ENCODE data around the gene IFNA14. TPM values are rescaled to one million over a fixed set of nuclear protein-coding genes. Genes with fewer than 3 reads are reported as not detected.
A peak's percentile ranks its signal among the peaks of the same experiment; 100 is the strongest.
"Not testable (repeated sequence)": the region's sequence is repeated elsewhere in the genome, so short reads cannot be mapped to it uniquely, and the experiment has no call there.

The IFNA14 gene
- total RNA-seq (2014; rRNA removed; shearing (Covaris generic)): not detected in 2 replicates

DNA sequence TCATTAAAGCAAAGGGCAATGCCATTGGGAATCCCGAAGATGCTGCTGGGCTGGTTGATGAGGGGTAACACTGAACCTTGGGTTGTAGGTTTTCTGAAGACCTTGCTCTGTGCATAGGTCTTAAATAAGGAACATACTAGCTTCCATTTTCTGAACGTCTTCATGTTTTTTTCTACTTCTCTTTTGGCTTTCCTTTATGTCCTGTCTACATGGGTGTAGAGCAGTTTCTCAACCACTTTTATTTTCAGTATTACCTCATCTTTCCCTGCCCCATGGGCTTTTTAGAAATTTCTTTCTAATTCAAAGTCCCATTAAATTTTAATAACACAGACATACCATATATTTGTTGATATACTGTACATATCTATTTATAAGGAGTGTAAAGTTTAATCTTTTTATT, at the start of gene IFNA14:
IFNA14 (minus strand) TSS at position 95 of the 400 bp plus-strand sequence; CDS start at position 25, 70 bp downstream.
- DNase-seq (ENCODE audit: low read depth): no peak

DNA sequence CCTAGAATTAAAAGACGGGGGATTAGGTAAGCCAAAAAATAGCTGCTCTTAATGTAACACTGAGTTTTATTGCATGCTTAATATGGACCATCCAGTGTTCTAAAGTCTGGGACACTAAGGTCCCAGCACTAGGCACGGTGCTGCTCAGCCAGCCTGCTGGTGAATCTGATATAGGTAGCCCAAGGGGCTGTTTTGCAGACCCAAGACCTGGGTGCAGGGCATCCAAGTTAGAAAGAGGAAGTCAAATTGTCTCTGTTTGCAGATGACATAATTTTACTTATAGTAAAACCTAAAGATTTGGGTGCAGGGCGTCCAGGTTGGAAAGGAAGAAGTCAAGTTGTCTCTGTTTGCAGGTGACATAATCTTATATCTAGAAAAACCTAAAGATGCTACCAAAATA, 47.5 kb upstream of the IFNA14 start:
- no peak for DNase-seq (ENCODE audit: low read depth)

DNA sequence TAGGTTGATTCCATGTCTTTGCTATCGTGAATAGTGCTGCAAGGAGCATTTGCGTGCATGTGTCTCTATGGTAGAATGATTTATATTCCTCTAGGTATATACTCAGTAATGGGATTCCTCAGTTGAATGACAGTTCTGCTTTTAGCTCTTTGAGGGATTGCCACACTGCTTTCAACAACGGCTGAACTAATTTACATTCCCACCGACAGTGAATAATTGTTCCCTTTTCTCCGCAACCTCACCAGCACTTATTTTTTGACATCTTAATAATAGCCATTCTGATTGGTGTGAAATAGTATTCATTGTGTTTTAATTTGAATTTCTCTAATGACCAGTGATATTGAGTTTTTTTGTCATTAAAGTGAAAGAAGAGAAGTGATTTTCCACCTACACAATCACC, 46.9 kb upstream of the IFNA14 start:
- DNase-seq (ENCODE audit: low read depth): no peak

DNA sequence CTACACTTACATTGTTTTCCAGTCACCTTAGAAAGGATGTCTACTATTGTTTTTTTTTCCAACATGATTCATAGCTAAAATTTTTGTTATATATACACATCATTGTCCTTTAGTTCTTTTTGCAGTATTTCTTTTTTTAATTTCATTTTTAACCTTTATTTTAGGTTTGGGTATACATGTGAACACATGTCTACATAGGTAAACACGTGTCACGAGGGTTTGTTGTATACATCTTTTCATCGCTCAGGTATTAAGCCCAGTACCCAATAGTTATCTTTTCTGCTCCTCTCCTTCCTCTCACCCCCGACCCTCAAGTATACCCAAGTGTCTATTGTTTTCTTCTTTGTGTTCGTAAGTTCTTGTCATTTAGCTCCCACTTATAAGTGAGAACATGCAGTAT, 46.3 kb upstream of the IFNA14 start:
- no peak for DNase-seq (ENCODE audit: low read depth)

DNA sequence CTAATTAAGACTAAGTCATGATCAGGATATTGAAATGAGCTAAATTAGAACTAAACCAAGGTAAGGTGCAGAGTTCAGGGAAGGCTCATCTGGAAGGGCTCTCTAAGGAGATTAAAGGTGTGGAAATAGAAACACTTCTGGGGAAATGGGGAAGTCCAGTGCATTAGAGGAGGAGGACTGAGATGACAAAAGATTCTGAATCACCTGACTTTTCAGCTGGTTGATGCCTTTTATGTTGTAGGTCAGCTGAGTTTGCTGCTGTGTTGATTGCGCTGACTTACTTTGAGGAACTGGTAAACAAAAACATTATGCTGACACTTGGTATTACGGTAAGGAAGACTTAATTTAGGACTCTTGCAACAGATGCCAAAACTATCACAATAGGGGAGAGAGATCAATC, 41.5 kb upstream of the IFNA14 start:
- DNase-seq (ENCODE audit: low read depth): no peak

DNA sequence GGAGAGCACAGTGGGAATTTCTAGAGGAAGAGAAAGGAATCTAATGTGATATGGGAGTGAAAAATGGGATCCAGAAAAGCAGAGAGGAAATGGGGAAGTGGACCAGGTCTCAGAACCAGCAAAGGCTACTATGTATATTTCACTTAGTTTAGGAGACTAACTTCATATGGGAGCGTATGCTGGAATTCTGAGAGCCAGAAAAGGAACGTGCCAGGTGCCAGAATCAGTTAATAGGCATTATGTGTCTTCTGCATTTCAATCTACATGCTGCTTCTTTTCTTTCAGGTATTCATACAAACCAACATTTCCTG, 28.5 kb upstream of the IFNA14 start:
- no peak for DNase-seq (ENCODE audit: low read depth)

DNA sequence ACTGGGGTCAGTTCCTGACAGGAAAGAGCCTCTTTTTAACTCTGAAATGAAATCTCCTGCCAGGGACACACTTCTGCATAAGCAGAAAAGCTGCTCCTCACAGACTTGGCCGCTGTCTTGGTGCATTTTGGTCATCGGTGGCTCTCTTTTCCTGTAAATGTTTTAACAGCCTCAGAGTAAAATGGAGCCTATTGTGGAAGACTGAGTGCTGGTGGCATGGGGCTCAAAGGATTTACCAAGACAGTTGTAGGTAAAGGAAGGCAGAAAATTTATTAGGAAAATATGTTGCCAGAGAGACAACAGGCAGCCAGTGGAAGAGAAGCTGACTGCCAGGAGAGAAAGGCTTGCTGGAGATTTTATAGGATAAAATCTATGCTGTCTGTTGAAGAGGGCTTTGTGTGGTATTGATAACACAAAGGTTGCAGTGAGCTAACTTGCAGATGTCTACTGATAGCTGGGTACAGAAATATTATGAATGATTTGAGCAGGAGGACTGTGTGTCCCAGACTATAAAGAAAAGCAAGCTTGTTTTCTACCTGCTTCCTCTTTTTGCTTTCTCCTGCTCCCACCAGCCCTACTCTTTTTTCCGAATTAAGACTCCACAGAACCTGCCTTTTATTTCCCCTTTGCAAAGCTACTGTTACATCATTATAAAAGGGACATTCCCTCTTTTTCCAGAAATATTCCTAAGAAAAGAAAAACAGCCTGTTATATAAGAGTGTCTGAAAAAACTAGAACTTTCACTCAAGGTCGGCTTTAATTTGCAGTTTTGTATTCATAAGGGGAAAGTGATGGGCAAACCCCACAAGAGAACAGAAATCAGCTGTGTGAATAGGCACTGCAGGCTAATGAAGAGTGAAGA, 27.9 kb upstream of the IFNA14 start:
- no peak for DNase-seq (ENCODE audit: low read depth)

DNA sequence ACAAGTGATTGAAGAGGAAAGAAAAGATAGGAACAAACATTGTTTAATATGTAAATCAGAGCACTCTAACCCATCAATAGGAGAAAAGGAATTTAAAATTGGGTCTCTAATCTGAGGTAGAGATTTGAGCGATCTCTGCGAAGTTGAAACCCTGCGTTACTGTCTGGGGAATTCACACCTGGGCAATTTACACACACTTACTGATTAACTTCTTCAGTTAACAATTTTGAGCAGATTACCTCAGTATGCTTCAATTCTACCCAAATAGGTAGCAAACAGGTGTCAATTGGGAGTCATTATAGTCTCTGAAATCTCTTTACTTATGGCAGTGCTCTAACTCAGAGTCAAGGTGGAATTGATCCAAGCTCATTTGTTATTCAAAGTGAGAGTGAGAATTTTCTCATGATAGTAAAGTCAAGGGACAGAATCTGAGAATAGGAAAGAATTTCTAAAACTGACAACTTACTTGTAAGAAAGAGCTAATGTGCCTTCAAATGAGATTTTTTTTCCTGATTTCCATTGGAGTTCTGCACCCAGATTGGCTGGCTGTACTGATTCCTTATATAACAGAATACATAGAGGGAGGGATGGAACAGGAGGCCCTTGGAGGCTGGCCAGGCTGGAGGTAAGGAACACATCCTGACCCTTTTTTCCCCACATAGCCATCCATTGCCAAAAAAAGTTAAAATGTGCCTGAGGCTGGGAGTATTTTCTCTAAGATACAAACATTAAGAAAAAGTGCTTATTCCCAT, 27.1 kb upstream of the IFNA14 start:
- no peak for DNase-seq (ENCODE audit: low read depth)

DNA sequence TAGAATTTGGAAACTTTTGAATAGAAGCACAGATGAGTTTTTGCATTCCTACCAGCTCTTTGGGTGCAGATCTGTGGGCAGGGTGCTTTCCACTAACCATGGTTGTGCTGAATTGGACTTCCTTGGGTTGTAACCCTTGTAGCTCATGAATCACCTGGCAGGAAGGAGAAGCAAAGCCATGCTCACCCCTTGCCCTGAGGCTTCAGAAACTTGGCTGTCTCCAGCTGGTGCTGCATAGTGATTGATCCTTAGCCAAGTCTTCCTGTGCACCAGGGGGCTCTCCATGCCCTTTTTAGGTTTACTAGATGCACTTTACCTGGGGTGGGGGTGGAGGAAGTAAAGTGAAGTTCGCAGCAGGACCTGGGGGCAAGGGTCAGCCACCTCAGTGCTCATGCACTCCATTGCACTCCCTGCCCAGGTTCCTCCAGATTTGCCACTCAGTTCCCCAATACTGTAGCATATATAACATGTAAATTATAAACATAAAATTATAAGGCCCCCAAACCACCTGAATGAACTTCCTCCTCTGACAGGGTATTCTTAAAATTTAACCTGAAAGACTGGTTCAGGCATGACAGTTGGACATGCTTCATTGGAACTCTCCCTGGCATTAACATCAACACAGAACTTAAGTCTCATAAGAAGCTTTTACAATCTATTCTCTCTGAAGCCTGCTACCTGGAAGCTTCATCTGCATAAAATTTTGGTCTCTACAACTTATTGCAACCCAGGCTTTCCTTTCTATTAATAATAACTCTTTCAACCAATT, 25.8 kb upstream of the IFNA14 start:
- no peak for DNase-seq (ENCODE audit: low read depth)

DNA sequence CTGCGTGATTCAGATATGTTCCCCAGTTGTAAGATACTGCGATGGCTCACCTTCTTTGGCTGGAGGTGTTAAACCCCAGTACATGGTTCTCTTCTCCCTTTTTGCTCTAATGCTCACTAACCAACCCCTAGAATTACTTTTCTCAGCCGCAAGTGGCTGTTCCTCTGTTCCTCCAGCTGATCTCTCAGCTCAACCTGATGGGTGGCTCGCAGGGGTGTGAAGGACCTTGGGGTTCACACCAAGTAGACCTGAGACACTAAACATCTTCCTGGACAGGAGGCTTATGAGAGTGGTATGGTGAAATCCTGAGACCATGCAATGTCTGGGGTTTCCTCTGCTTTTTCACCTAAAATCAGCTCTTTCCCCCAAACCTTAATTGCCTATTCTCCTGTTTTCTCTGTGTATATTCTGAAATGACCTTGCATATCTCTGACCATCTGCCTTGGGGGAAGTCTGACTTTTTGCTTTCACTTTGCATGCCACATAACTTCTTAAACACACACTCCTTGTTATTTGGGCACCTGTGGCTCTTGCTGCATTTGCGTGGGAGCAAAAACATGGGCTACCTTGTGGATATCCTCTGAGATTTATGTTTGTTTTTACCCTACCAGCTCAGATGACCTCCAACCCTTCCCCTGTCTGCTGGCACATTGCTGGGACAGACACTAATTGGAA, 15.9 kb upstream of the IFNA14 start:
- peak; percentile 2 for DNase-seq (ENCODE audit: low read depth)

DNA sequence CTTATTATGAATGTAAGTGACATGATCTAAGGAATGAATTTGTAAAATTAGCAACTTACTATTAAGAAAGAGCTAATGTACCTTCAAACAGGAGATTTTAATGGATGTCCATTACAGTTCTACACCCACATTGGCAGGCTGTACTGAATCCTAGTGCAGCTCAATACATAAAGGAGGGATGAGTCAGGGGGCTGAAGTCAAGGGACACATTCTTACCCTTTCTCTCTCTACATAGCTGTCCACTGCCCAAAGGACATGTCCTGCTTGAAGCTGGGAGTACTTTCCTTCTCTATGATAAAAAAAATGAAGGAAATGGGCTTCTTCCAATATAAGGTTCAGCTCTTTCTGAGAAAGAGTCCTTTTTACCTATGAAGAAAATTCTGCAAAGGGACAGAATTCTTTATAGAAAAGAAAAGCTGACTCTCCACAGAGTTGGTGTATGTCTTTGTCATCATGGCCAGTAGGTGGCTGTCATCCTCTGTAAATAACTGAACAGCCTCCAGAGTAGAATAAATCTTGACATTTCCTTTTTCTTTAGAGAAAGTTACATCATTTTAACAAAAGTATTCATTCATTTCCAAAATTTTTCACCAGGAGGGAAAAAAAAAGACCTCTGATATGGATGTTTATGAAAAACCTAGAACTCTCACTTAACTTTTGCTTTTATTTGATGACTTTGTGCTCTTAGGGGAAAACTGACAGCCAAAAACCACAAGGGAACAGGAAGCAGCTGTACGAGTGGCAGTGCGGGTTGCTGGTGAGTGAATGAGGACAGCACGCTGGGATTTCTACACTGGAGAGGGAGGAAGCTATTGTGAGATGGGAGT, 13.1 kb upstream of the IFNA14 start:
- DNase-seq (ENCODE audit: low read depth): peak; percentile 38

DNA sequence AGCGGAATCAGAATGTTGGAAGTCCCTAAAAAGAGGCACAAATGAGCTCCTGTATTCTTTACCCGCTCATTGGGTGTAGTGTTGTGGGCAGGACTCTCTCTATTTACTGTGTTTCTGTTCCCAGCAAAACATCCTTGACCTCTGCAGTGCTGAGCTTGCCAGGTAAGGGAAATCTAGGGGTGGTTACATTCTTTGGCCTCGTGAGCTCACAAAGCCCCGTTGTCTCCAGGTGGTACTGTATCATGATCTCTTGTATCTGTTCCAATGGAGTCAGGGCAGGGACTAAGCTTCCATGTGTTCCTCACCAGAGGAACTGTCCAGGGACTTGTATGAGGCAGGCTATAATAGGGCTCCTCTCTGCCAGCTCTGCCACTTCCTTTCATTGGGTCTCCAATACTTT, 11.8 kb upstream of the IFNA14 start:
- DNase-seq (ENCODE audit: low read depth): no peak

DNA sequence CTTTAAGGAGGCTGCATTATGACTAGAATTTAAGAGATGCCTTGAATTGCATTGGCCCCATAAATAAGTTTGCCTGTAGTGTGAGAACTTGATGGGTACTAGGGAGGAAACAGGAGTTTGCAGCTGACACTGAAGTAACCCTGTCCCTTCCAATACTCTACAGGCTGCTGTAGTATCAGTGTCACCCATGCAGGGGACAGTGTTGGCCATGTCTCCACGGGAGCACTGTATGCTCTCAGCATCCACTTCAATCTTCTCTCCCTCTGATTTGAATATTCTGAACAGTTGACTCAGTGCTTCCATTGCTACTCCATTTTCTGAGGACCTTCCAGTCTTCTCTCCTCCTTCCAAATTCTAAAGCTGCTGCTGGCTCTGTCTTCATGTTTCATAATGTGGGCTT, 11.4 kb upstream of the IFNA14 start:
- DNase-seq (ENCODE audit: low read depth): no peak

DNA sequence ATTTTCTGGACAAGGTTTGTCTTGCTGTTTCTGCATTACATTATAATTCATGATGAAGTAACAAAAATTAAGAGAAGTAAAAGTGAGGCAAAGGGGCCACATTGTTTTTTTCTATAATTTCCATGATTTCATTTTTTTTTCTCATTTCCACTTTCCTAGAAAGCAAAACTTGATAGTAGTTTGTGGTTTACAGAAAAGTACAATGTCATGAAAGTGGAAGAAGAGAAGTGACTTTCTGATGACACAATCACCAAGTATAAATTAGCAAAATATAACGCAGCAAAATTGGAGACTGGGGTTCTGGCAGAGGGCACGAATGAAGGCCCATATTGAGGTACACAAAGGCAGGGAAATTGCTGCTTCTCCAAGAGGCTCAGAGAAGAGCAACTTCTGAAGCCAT, 5.0 kb upstream of the IFNA14 start:
- DNase-seq (ENCODE audit: low read depth): no peak

DNA sequence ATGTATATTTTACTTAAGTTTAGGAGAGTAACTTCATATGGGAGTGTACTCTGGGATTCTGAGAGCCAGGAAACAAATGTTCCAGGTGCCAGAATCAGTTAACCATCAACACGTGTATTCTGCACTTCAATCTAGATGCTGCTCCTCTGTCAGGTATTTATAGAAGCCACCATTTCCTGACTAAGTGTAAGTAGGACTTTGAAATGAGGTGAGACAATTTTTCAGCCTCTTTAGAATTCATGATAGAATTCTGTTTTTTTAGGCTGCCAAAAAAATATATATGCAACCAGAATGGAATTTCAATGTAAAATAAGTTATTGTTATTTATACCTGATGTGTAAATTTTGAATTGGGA, 3.5 kb downstream of the IFNA14 start:
- not testable (repeated sequence) for DNase-seq (ENCODE audit: low read depth)

DNA sequence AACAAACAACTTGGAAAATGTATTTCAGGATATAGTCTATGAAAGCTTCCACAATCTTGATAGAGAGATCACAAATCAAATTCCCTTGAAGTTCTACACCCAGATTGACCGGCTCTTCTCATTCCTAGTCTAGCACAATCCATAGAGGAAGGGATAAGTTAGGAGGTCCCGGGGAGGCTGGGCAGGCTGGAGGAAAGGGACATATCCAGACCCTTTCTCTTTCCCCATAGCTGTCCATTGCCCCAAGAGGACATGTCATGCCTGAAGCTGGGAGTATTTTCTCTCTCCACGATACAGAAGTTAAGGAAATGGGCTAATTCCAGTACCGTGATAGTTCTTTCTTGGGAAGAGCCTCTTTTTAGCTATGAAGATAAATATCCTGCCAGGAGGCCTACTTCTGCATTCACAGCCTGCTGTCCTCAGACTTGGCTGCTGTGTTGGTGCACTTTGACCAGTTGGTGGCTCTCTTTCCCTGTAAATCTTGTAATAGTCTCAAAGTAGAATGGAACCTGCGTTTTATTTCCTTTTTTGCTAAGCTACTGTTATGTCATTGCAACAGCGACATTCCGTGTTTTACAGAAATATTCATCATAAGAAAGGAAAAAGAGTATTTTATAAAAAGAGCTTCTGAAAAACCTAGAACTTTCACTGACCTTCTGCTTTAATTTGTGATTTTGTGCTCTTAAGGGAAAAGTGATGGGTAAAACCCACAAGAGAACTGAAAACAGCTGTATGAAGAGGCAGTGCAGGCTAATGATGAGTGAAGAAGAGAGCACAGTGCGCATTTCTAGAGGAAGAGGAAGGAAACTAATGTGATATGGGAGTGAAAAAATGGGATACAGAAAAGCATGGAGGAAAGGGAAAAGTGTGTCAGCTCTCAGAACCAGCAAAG, 4.1 kb downstream of the IFNA14 start:
- DNase-seq (ENCODE audit: low read depth): peak; percentile 45

DNA sequence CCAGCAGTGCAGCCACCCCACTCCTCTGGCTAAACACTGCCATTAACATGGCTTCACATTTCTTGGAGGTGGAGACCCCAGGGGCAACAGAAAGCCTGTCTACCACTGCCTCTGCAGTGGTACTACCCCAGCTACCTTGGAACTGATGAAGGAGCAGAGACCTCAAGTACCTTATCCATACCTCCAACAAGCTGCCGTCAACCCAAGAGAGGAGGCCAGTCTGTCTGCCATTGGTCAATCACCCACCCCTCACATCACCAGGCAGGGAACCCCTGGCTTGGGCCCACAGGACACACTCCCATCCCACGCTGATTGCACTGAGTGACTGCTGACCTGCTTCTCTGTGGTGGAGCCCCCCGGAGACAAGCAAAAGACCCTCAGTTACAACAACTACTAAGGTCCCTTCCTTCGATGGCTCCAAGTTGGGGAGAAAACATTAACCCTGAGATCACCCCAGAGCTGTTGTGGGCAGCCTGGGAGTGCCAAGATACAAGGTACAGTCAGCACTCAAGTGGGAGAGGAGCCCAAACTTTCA, 5.6 kb downstream of the IFNA14 start:
- no peak for DNase-seq (ENCODE audit: low read depth)

DNA sequence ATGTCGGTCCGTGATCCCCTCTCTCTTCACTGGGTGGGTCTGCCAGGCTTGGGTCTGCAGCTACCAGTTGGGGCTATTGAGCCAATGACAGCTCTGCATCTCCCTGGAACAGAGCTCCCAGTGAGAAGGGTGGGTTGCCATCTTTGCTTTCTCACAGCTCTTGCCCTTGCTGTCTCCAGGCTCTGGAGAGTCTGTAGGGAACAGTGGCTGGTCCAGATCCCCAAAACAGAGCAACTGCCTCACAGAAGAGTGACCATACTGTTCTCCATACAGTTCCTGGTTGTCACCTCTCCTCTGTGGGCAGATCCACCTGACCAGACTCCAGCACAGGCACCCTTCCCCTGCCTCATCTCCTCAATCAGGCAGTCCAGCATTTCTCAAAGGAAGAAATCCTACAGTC, 6.5 kb downstream of the IFNA14 start:
- no peak for DNase-seq (ENCODE audit: low read depth)

DNA sequence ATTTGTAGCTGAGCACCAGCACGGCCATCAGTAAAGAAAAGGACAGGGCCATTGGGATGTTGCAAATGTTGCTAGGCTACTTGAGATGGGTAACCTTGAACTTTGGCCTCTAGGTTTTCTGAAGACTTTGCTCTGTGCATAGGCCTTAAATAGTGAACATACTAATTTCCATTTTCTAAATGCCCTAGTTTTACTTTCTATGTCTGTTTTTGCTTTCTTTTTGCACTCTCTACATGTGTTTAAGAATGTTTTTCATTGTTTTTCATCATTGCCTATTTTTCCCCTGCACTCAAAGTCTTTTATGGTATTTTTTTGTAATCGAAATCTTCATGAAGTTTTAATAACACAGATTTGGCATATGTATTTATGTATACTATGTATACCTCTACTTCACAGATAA, 11.7 kb downstream of the IFNA14 start, which contains the start of gene IFNA17:
IFNA17 (minus strand) TSS at position 101 of the 400 bp plus-strand sequence; CDS start at position 52, 49 bp downstream.
- DNase-seq (ENCODE audit: low read depth): no peak

DNA sequence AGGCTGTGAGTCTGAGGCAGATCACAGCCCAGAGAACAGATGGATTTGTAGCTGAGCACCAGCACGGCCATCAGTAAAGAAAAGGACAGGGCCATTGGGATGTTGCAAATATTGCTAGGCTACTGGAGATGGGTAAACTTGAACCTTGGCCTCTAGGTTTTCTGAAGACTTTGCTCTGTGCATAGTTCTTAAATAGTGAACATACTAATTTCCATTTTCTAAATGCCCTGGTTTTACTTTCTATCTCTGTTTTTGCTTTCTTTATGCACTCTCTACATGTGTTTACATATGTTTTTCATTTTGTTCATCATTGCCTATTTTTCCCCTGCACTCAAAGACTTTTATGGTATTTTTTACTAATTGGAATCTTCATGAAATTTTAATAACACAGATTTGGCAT, 22.6 kb downstream of the IFNA14 start, which contains the start of gene IFNA16:
IFNA16 (minus strand) TSS at position 101 of the 400 bp plus-strand sequence; CDS start at position 95, 6 bp downstream.
- DNase-seq (ENCODE audit: low read depth): not testable (repeated sequence)

Measured in RPMI7951 (cell line).